HL-60 (cell line): ENCODE measurements around the gene WTAP.

Experiments
- DNase-seq, 2 experiments: peaks; one replicate each; pipeline ENCODE4 v3.0.0-alpha.2; 2010 to 2020; ENCODE audit warnings: low read depth in 1 of 2, low spot score in 1 of 2
- H3K27ac ChIP-seq: fragments of 250-450 bp; sonication (Bioruptor Pico); replicated peaks from 2 replicates; pipeline ENCODE4 v1.5.1; 2020; ENCODE audit warnings: mild to moderate bottlenecking, moderate library complexity
- H3K27me3 ChIP-seq: fragments of 250-450 bp; sonication (Bioruptor Pico); 2 replicates; pipeline ENCODE4 v1.5.1; 2021; ENCODE audit warnings: mild to moderate bottlenecking, moderate library complexity; ENCODE audit not compliant: insufficient read depth, poor library complexity, severe bottlenecking
- H3K4me3 ChIP-seq: replicated peaks from 2 replicates; pipeline ENCODE4 v1.5.1; 2011; ENCODE audit warnings: mild to moderate bottlenecking, control low read depth, low read length; ENCODE audit not compliant: insufficient read depth
- GABPA ChIP-seq: IDR thresholded peaks from 2 replicates; pipeline ENCODE4 v1.6.1; 2012; ENCODE audit warnings: low read depth
- POLR2AphosphoS5 ChIP-seq: IDR thresholded peaks from 2 replicates; pipeline ENCODE4 v1.6.1; 2012; ENCODE audit warnings: low read depth
- SPI1 ChIP-seq: IDR thresholded peaks from 2 replicates; pipeline ENCODE4 v1.6.1; 2012; ENCODE audit warnings: low read depth, mild to moderate bottlenecking, borderline replicate concordance
- TF ChIP-seq, protein P1 (sequence below): IDR thresholded peaks from one replicate; pipeline ENCODE4 v1.5.1; 2011; ENCODE audit warnings: low read length, control low read depth, inconsistent platforms; ENCODE audit not compliant: insufficient read depth
- TF ChIP-seq, protein P2 (sequence below): IDR thresholded peaks from 2 replicates; pipeline ENCODE4 v1.6.1; 2012; ENCODE audit warnings: low read depth; ENCODE audit not compliant: insufficient replicate concordance

The WTAP gene

DNA sequence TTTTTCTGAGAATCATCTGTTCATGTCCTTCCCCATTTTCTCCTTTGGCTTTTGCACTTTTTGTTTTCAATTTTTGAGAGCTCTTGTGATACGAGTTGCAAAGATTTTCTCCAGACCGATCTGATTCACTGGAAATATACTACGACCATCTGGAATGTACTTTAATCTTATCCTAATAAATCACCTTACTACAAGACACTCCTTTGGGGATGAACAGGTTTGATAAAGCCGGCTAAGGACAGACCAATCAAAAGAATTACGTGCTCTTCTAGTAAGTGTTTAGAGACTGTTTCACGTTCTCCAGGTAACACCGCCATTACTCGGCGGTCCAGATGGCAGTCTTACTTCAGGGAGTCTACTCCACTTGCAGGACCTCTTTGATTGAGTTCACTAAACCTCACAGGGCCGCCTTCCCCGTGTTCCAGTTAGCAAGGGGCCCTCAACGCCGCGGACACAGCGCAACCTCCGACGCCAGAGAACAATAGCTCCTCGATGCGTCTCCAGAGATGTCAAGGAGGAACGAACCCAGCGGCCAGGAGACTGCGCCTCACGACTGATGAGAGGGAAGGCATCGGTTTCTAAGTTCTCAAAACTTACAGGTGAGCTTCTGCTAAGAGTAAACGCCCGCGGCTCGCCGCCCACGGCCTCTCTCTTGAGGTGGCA is 920 bp upstream of the WTAP start:
- Histone ChIP-seq H3K27me3 (no peaks in the 10 kb centered on the region), H3K4me3 (peak overlapping the region; percentile 59), H3K27ac (peak overlapping the region; percentile 100)
- DNase-seq: no peak
- TF ChIP-seq, protein P1, sequence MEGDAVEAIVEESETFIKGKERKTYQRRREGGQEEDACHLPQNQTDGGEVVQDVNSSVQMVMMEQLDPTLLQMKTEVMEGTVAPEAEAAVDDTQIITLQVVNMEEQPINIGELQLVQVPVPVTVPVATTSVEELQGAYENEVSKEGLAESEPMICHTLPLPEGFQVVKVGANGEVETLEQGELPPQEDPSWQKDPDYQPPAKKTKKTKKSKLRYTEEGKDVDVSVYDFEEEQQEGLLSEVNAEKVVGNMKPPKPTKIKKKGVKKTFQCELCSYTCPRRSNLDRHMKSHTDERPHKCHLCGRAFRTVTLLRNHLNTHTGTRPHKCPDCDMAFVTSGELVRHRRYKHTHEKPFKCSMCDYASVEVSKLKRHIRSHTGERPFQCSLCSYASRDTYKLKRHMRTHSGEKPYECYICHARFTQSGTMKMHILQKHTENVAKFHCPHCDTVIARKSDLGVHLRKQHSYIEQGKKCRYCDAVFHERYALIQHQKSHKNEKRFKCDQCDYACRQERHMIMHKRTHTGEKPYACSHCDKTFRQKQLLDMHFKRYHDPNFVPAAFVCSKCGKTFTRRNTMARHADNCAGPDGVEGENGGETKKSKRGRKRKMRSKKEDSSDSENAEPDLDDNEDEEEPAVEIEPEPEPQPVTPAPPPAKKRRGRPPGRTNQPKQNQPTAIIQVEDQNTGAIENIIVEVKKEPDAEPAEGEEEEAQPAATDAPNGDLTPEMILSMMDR: no peak
- TF ChIP-seq, protein P2, sequence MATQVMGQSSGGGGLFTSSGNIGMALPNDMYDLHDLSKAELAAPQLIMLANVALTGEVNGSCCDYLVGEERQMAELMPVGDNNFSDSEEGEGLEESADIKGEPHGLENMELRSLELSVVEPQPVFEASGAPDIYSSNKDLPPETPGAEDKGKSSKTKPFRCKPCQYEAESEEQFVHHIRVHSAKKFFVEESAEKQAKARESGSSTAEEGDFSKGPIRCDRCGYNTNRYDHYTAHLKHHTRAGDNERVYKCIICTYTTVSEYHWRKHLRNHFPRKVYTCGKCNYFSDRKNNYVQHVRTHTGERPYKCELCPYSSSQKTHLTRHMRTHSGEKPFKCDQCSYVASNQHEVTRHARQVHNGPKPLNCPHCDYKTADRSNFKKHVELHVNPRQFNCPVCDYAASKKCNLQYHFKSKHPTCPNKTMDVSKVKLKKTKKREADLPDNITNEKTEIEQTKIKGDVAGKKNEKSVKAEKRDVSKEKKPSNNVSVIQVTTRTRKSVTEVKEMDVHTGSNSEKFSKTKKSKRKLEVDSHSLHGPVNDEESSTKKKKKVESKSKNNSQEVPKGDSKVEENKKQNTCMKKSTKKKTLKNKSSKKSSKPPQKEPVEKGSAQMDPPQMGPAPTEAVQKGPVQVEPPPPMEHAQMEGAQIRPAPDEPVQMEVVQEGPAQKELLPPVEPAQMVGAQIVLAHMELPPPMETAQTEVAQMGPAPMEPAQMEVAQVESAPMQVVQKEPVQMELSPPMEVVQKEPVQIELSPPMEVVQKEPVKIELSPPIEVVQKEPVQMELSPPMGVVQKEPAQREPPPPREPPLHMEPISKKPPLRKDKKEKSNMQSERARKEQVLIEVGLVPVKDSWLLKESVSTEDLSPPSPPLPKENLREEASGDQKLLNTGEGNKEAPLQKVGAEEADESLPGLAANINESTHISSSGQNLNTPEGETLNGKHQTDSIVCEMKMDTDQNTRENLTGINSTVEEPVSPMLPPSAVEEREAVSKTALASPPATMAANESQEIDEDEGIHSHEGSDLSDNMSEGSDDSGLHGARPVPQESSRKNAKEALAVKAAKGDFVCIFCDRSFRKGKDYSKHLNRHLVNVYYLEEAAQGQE: peak; percentile 59

DNA sequence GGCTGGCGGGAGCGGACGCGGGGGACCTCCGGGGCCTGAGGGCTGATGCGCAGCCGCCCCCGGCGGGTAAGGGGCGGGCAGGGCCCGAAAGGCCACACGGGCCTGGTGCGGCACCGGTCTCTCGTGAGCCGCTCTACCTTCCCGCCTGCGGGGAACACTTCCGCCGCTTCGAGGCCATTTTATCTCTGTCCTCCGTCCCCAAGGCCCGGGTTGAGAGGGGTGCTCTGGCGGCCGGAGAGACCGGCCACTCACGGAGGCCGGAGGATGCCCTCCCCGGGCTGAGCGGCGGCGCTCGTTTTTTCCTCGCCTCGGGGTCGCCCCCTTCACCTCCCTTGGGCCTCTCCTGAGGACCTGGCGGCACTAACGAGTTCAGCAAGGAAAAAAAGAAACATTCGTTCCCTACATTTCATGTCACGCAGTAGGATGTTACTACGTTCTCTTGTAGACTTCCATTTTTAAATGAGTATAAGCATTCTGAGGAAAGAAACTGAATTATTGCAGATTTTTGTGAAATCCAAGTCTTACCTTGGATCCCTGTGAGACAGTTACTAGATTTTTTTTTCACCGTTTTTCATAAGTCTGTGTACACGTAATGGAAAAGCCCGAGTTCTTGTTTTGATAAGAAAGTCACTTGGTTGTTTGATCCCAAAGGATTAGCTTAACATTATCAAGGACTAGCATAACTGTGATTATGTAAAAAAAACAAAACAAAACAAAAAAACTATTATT is 575 bp downstream of the WTAP start:
- peak in 1 of 2 experiments; percentile 39 for DNase-seq

DNA sequence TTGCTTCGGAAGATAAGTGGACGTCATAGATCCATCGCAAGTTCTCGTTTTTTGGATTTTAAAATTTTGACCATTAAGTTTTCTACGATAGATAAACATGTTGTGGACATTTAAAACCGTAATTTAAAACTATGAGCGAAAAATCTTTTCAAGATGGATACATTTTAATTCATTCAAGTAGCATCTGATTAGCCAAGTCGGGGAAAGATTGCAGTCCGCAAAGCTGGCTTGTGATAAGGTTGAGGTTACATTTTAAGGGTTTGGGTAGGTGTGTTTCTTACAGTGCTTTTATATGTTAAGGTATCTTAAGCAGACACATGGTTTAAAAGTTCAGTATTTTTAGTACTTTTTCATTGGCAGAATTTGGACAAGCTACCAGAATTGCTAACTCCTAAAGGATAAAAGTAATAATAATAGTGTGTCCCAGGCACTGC is 1.2 kb downstream of the WTAP start:
- Histone ChIP-seq H3K27me3 (no peaks in the 10 kb centered on the region), H3K4me3 (peak overlapping the region; percentile 77), H3K27ac (peak overlapping the region; percentile 92)
- no peak for DNase-seq
- no peak for TF ChIP-seq POLR2AphosphoS5
- TF ChIP-seq, protein P1: no peak
- no peak for TF ChIP-seq SPI1
- no peak for TF ChIP-seq GABPA
- TF ChIP-seq, protein P2: no peak

More for the DNA sequence above, 575 bp downstream of the WTAP start:
- H3K27ac ChIP-seq: peak overlapping the region; percentile 92
- H3K27me3 ChIP-seq: no peaks in the 10 kb centered on the region
- peak overlapping the region; percentile 77 for H3K4me3 ChIP-seq
- TF ChIP-seq, protein P1: no peak
- TF ChIP-seq POLR2AphosphoS5 (no peak), SPI1 (no peak), GABPA (no peak)
- TF ChIP-seq, protein P2: no peak
